H1 (cell line): ENCODE data around the gene ALG1. TPM values are rescaled to one million over a fixed set of nuclear protein-coding genes. Genes with fewer than 3 reads are reported as not detected.

Experiments
- CTCF ChIA-PET: fragments of 300-600 bp; sonication (Branson Sonifier 250); formaldehyde crosslinking; loops from one replicate; lab custom pipeline; 2021; ENCODE audit not compliant: partially characterized antibody; lab: Charles Lee
- POLR2A ChIA-PET: fragments of 300-600 bp; sonication (Branson Sonifier 250); formaldehyde crosslinking; loops from one replicate; lab custom pipeline; 2021; ENCODE audit warnings: inconsistent platforms; ENCODE audit not compliant: partially characterized antibody; lab: Charles Lee
- DNase-seq, 2 experiments: peaks; one replicate each; pipeline versions ENCODE4 v3.0.0 to v3.0.0-alpha.2; 2010 to 2022; ENCODE audit warnings: low spot score in 2 of 2, low read depth in 1 of 2, mixed read lengths in 1 of 2
- FAIRE-seq: peaks from 2 replicates; lab custom pipeline; 2011; peaks lifted over from hg19 to GRCh38; lab: Jason Lieb, UNC
- H2AFZ ChIP-seq: 2 replicates; pipeline ENCODE4 v1.8.1; 2012; ENCODE audit warnings: low read length, inconsistent platforms
- H2AK5ac ChIP-seq: 2 replicates; pipeline ENCODE4 v1.6.1; 2013; ENCODE audit warnings: low read depth, low read length
- H2BK120ac ChIP-seq: replicated peaks from 2 replicates; pipeline ENCODE3; 2013; ENCODE audit warnings: low read depth, low read length, inconsistent platforms
- H2BK12ac ChIP-seq: 2 replicates; pipeline ENCODE4 v1.6.1; 2013; ENCODE audit warnings: low read depth, low read length
- H2BK15ac ChIP-seq: 2 replicates; pipeline ENCODE4 v1.6.1; 2013; ENCODE audit warnings: low read length
- H2BK20ac ChIP-seq: 2 replicates; pipeline ENCODE4 v1.6.1; 2013; ENCODE audit warnings: low read length
- H2BK5ac ChIP-seq: 2 replicates; pipeline ENCODE4 v1.6.1; 2013; ENCODE audit warnings: low read depth, low read length
- H3K14ac ChIP-seq: 2 replicates; pipeline ENCODE4 v1.6.1; 2013; ENCODE audit warnings: inconsistent platforms; ENCODE audit not compliant: insufficient read length
- H3K18ac ChIP-seq: 2 replicates; pipeline ENCODE4 v1.6.1; 2013; ENCODE audit warnings: low read length; ENCODE audit errors: extremely low read depth
- H3K23ac ChIP-seq: 2 replicates; pipeline ENCODE4 v1.6.1; 2013; ENCODE audit warnings: inconsistent platforms; ENCODE audit not compliant: insufficient read length
- H3K23me2 ChIP-seq: 2 replicates; pipeline ENCODE4 v1.6.1; 2013; ENCODE audit warnings: low read depth, low read length
- H3K27ac ChIP-seq: 2 replicates; pipeline ENCODE4 v1.6.1; 2011; ENCODE audit warnings: low read depth, low read length, inconsistent platforms
- H3K27me3 ChIP-seq, 4 experiments: replicated peaks in 1 of 4; 1 replicate in 1 of 4; 2 replicates in 3 of 4; pipeline versions ENCODE4 v1.6.1 to v1.8.1; 2011 to 2013; ENCODE audit warnings: low read length in 3 of 4, mild to moderate bottlenecking in 3 of 4, inconsistent platforms in 2 of 4, mixed read lengths in 2 of 4, moderate library complexity in 1 of 4; ENCODE audit not compliant: control insufficient read depth in 3 of 4, insufficient read depth in 3 of 4; ENCODE audit errors: extremely low read depth in 1 of 4
- H3K36me3 ChIP-seq, 4 experiments: 2 replicates each; pipeline versions ENCODE4 v1.6.1 to v1.8.1; 2011 to 2013; ENCODE audit warnings: mild to moderate bottlenecking in 4 of 4, low read length in 3 of 4, moderate library complexity in 2 of 4, control low read depth in 1 of 4, inconsistent platforms in 1 of 4; ENCODE audit not compliant: insufficient read depth in 4 of 4, control insufficient read depth in 2 of 4
- H3K4ac ChIP-seq: replicated peaks from 2 replicates; pipeline ENCODE3; 2013; ENCODE audit warnings: low read length, low read depth, mixed read lengths, inconsistent platforms; ENCODE audit not compliant: insufficient read length
- H3K4me1 ChIP-seq, 4 experiments: replicated peaks in 1 of 4; 1 replicate in 1 of 4; 2 replicates in 3 of 4; pipeline versions ENCODE4 v1.6.1 to v1.8.1; 2011 to 2013; ENCODE audit warnings: low read length in 3 of 4, inconsistent platforms in 2 of 4, mixed read lengths in 1 of 4; ENCODE audit not compliant: insufficient read depth in 4 of 4, control insufficient read depth in 3 of 4
- H3K4me2 ChIP-seq, 2 experiments: 2 replicates each; pipeline versions ENCODE4 v1.6.1 to v1.8.1; 2011 to 2013; ENCODE audit warnings: low read depth in 2 of 2, low read length in 2 of 2, control low read depth in 1 of 2, inconsistent platforms in 1 of 2, mild to moderate bottlenecking in 1 of 2; ENCODE audit not compliant: insufficient read depth in 1 of 2
- H3K4me3 ChIP-seq, 4 experiments: fragments of 200-600, 300-600 bp in 1 of 4; sonication (generic), shearing (Covaris generic), sonication (Bioruptor Twin) in 1 of 4; 2 replicates each; pipeline versions ENCODE4 v1.5.1 to v1.8.1; 2011 to 2016; ENCODE audit warnings: low read length in 4 of 4, low read depth in 3 of 4, control low read depth in 2 of 4, inconsistent platforms in 2 of 4, mild to moderate bottlenecking in 2 of 4, mixed read lengths in 1 of 4, moderate library complexity in 1 of 4; ENCODE audit not compliant: insufficient read depth in 2 of 4; ENCODE audit errors: extremely low read depth in 1 of 4
- H3K56ac ChIP-seq: replicated peaks from 2 replicates; pipeline ENCODE3; 2013; ENCODE audit warnings: low read depth, mild to moderate bottlenecking, mixed read lengths, low read length, inconsistent platforms; ENCODE audit not compliant: insufficient read length
- H3K79me1 ChIP-seq: 2 replicates; pipeline ENCODE4 v1.6.1; 2013; ENCODE audit warnings: low read depth, low read length, control low read depth
- H3K79me2 ChIP-seq, 2 experiments: 2 replicates each; pipeline versions ENCODE4 v1.6.1 to v1.8.1; 2012 to 2013; ENCODE audit warnings: low read length in 2 of 2, mild to moderate bottlenecking in 2 of 2, inconsistent platforms in 1 of 2; ENCODE audit not compliant: insufficient read depth in 2 of 2, control insufficient read depth in 1 of 2
- H3K9ac ChIP-seq, 4 experiments: replicated peaks in 1 of 4; 1 replicate in 1 of 4; 2 replicates in 3 of 4; pipeline versions ENCODE4 v1.6.1 to v1.8.1; 2011 to 2013; ENCODE audit warnings: low read depth in 3 of 4, low read length in 3 of 4, control low read depth in 2 of 4, mild to moderate bottlenecking in 2 of 4, moderate library complexity in 2 of 4, inconsistent platforms in 1 of 4; ENCODE audit errors: extremely low read depth in 1 of 4
- H3K9me3 ChIP-seq, 2 experiments: 2 replicates each; pipeline versions ENCODE4 v1.6.1 to v1.8.1; 2012 to 2013; ENCODE audit warnings: mild to moderate bottlenecking in 2 of 2, moderate library complexity in 2 of 2, control low read depth in 1 of 2, inconsistent platforms in 1 of 2, low read depth in 1 of 2, low read length in 1 of 2, mixed read lengths in 1 of 2; ENCODE audit not compliant: insufficient read depth in 2 of 2
- H4K20me1 ChIP-seq, 2 experiments: replicated peaks in 1 of 2; 2 replicates each; pipeline versions ENCODE3 to v1.8.1; 2011 to 2013; ENCODE audit warnings: inconsistent platforms in 2 of 2, low read length in 2 of 2, mild to moderate bottlenecking in 1 of 2; ENCODE audit not compliant: insufficient read depth in 2 of 2, control insufficient read depth in 1 of 2
- H4K5ac ChIP-seq: 2 replicates; pipeline ENCODE4 v1.6.1; 2013; ENCODE audit warnings: low read length, low read depth, mixed read lengths, inconsistent platforms; ENCODE audit not compliant: insufficient read length
- H4K8ac ChIP-seq: 2 replicates; pipeline ENCODE4 v1.8.0; 2013; ENCODE audit warnings: mild to moderate bottlenecking, moderate library complexity, low read length, inconsistent platforms; ENCODE audit not compliant: insufficient read depth; ENCODE audit errors: extremely low read depth
- H4K91ac ChIP-seq: replicated peaks from 2 replicates; pipeline ENCODE3; 2013; ENCODE audit warnings: low read length, mixed read lengths, inconsistent platforms; ENCODE audit not compliant: insufficient read length
- ATF3 ChIP-seq: IDR thresholded peaks from 2 replicates; pipeline ENCODE4 v1.6.1; 2011; ENCODE audit warnings: low read depth, mild to moderate bottlenecking, low read length; ENCODE audit not compliant: insufficient read depth
- BACH1 ChIP-seq: IDR thresholded peaks from 2 replicates; pipeline ENCODE4 v1.6.1; 2012; ENCODE audit warnings: low read length, improper control_type of control experiment
- GTF2F1 ChIP-seq: IDR thresholded peaks from 2 replicates; pipeline ENCODE4 v1.6.1; 2012; ENCODE audit warnings: low read depth, low read length, improper control_type of control experiment, borderline replicate concordance
- PHF8 ChIP-seq: fragments of 200-600 bp; sonication (generic); conservative IDR thresholded peaks from 2 replicates; pipeline ENCODE4 v1.7.1; 2012; ENCODE audit warnings: low read depth, mild to moderate bottlenecking, inconsistent platforms, low read length, moderate library complexity
- POU5F1 ChIP-seq: IDR thresholded peaks from 2 replicates; pipeline ENCODE4 v1.6.1; 2011; ENCODE audit warnings: low read depth, mild to moderate bottlenecking, low read length, moderate library complexity
- SIX5 ChIP-seq: IDR thresholded peaks from 2 replicates; pipeline ENCODE4 v1.6.1; 2011; ENCODE audit warnings: mild to moderate bottlenecking, low read depth, low read length
- SP4 ChIP-seq: IDR thresholded peaks from 2 replicates; pipeline ENCODE4 v1.6.1; 2012; ENCODE audit warnings: low read length, inconsistent platforms
- SRF ChIP-seq: IDR thresholded peaks from 2 replicates; pipeline ENCODE4 v1.6.1; 2011; ENCODE audit warnings: mild to moderate bottlenecking, low read depth, low read length, moderate library complexity
- TAF7 ChIP-seq: optimal IDR thresholded peaks from 2 replicates; pipeline ENCODE3; 2011; ENCODE audit warnings: low read depth, mild to moderate bottlenecking, inconsistent platforms, low read length, moderate library complexity, borderline replicate concordance
- TEAD4 ChIP-seq: IDR thresholded peaks from 2 replicates; pipeline ENCODE4 v1.6.1; 2012; ENCODE audit warnings: low read depth, low read length, inconsistent platforms, mixed read lengths
- YY1 ChIP-seq: IDR thresholded peaks from 2 replicates; pipeline ENCODE4 v1.6.1; 2011; ENCODE audit warnings: low read depth, mild to moderate bottlenecking, low read length
- WGBS, 2 experiments: shearing (Covaris generic) in 1 of 2; methylation state at CpG; one replicate each; pipeline versions ENCODE4 v1.1.6 to v1.1.7; 2013 to 2015; ENCODE audit warnings: low lambda C conversion rate in 2 of 2, mixed read lengths in 2 of 2, inconsistent platforms in 1 of 2, low coverage in 1 of 2, missing lambda C conversion rate in 1 of 2; ENCODE audit not compliant: insufficient replicate concordance in 2 of 2, insufficient coverage in 1 of 2, insufficient read length in 1 of 2; ENCODE audit errors: extremely low coverage in 1 of 2, missing lambda C conversion rate in 1 of 2; 5-methylcytosine and 5-hydroxymethylcytosine counted together
- polyA plus RNA-seq, 7 experiments: library from polyadenylated mRNA; depleted of rRNA in 3 of 7; stranded (reverse) in 5 of 7; unstranded in 2 of 7; fragments of >200 nt in 5 of 7; fragments of 200-250 nt in 2 of 7; gene quantifications; 1 replicate in 5 of 7; 2 replicates in 1 of 7; 4 replicates in 1 of 7; pipeline versions ENCODE4 v1.2.1 to v1.2.3, GENCODE V29; 2011 to 2013; ENCODE audit warnings: missing spikeins in 2 of 7, mixed read lengths in 2 of 7
- total RNA-seq: library from RNA; stranded (reverse); fragmentation: NEBNext Ultra II Directional; extraction: Animal tissue kit (Norgen Biotek cat#: 25700); gene quantifications from 2 replicates; pipeline ENCODE4 v1.2.1, GENCODE V29; 2021

The ALG1 gene
- total and polyA plus RNA-seq, 2 of the 8 experiments (the other 6 are each of a cell fraction or from before 2014, with no cell fraction given): 34.8 to 46.5 TPM

GRCh38 chr16:5022521-5022920 is 49.1 kb upstream of the ALG1 start:
- H3K9me3 ChIP-seq: no peaks in the 10 kb centered on the region
- WGBS, 2 experiments: 92% methylated on average over 6 of the region's 6 CpGs; no CpG with 5 or more reads in 1 of the 2 experiments
- FAIRE-seq (no peak), DNase-seq (no peak)
- H2AFZ ChIP-seq: no peak overlapping the region
- no peak overlapping the region for H2BK120ac ChIP-seq
- no peak overlapping the region for H4K5ac ChIP-seq
- H3K4me1 ChIP-seq: peaks cover 0 to 4% (median 1%) of the 10 kb centered on the region in 4 experiments; a peak in 3 of 7 replicates
- no peaks in the 10 kb centered on the region for H3K79me1 ChIP-seq
- no peak overlapping the region for H3K4me2 ChIP-seq
- H2BK15ac ChIP-seq: no peak overlapping the region
- no peak overlapping the region for H3K27ac ChIP-seq
- no peak overlapping the region for H3K23ac ChIP-seq
- no peaks in the 10 kb centered on the region for H3K23me2 ChIP-seq
- H3K36me3 ChIP-seq: no peaks in the 10 kb centered on the region
- H3K18ac ChIP-seq: no peak overlapping the region
- H3K9ac ChIP-seq: no peak overlapping the region; a peak in 1 of 7 replicates
- CTCF ChIA-PET: interaction anchor here (0.6 to 3.7 kb wide), 4 partner anchors 36 to 110 kb away, joined by 3 to 30 read pairs (median 3); partner anchors contain the start of gene SEC14L5
- no peak overlapping the region for H3K56ac ChIP-seq
- H4K91ac ChIP-seq: no peak overlapping the region
- no peak overlapping the region for H2BK20ac ChIP-seq
- H2BK12ac ChIP-seq: no peak overlapping the region
- H3K14ac ChIP-seq: no peak overlapping the region
- no peaks in the 10 kb centered on the region for H3K79me2 ChIP-seq
- H2AK5ac ChIP-seq: no peak overlapping the region
- no peaks in the 10 kb centered on the region for H4K20me1 ChIP-seq
- H3K4ac ChIP-seq: no peak overlapping the region
- no peak overlapping the region for H3K4me3 ChIP-seq
- H3K27me3 ChIP-seq: no peaks in the 10 kb centered on the region
- no peak for TF ChIP-seq SIX5
- TF ChIP-seq BACH1: no peak
- TF ChIP-seq PHF8: no peak
- no peak for TF ChIP-seq ATF3
- TF ChIP-seq SRF: no peak
- no peak for TF ChIP-seq SP4
- no peak for TF ChIP-seq POU5F1
- TF ChIP-seq YY1: no peak
- no peak for TF ChIP-seq GTF2F1
- TF ChIP-seq TAF7: no peak
- TF ChIP-seq TEAD4: no peak
- POLR2A ChIA-PET: interaction anchor here (0.6 kb wide), 1 partner anchor 63 kb away, joined by 3 read pairs; no protein-coding TSS in a partner anchor
- H4K8ac ChIP-seq: no peak overlapping the region
- no peak overlapping the region for H2BK5ac ChIP-seq
